Measurements from ENCODE around the gene SULT4A1. TPM values are rescaled to one million over a fixed set of nuclear protein-coding genes. Genes with fewer than 3 reads are reported as not detected.
A peak's percentile ranks its signal among the peaks of the same experiment; 100 is the strongest.

SULT4A1 gene
- total and polyA plus RNA-seq, 2 of the 8 experiments (the other 6 are each of a cell fraction or from before 2014, with no cell fraction given): 9.1 to 11.8 TPM

DNA sequence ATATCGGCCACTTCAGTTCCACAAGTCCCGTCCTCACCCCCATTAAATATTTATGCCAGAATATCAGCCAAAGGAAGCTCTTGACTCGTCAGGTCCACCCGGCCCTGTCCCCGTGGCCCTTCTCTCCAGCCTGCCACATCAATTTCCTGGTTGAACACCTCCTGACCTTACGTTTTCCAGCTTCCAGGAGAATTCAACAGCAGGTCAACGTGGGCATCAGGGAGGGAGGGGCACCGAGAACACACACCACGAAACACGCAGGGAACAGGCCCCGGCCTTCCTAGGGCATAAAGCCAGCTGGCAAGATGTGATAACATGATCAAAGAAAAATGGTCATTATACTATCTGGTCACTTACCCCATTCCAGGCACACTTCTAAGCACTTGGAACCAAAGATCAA lies 15.3 kb downstream of the SULT4A1 start:
- Histone ChIP-seq H3K79me2 (ENCODE audit: control insufficient read depth in 1 of 2, insufficient read depth in 2 of 2, low read length in 2 of 2) (peaks cover 0 to 65% of the 10 kb centered on the region in 2 experiments; a peak in 3 of 4 replicates), H3K23ac (ENCODE audit: insufficient read length) (no peak overlapping the region), H3K23me2 (ENCODE audit: low read depth, low read length) (no peaks in the 10 kb centered on the region), H4K91ac (replicated peaks; ENCODE audit: insufficient read length, low read length) (no peak overlapping the region), H3K27me3 (replicated peaks in 1 of 4; ENCODE audit: control insufficient read depth in 3 of 4, extremely low read depth in 1 of 4, insufficient read depth in 3 of 4, low read length in 3 of 4) (no peaks in the 10 kb centered on the region), H3K14ac (ENCODE audit: insufficient read length) (no peak overlapping the region), H4K5ac (ENCODE audit: insufficient read length, low read depth, low read length) (no peak overlapping the region), H4K20me1 (replicated peaks in 1 of 2; ENCODE audit: control insufficient read depth in 1 of 2, insufficient read depth in 2 of 2, low read length in 2 of 2) (peaks cover 17 to 32% of the 10 kb centered on the region in 2 experiments), H2BK12ac (ENCODE audit: low read depth, low read length) (no peak overlapping the region), H2AFZ (ENCODE audit: low read length) (no peak overlapping the region), H3K4me1 (replicated peaks in 1 of 4; ENCODE audit: control insufficient read depth in 3 of 4, insufficient read depth in 4 of 4, low read length in 3 of 4) (peaks cover 0 to 16% (median 2%) of the 10 kb centered on the region in 4 experiments; a peak in 4 of 7 replicates), H2BK120ac (replicated peaks; ENCODE audit: low read depth, low read length) (no peak overlapping the region), H2BK20ac (ENCODE audit: low read length) (no peak overlapping the region), H3K9me3 (ENCODE audit: insufficient read depth in 2 of 2, low read depth in 1 of 2, low read length in 1 of 2) (no peaks in the 10 kb centered on the region), H3K4me2 (ENCODE audit: insufficient read depth in 1 of 2, low read depth in 2 of 2, low read length in 2 of 2) (no peak overlapping the region), H2BK5ac (ENCODE audit: low read depth, low read length) (peak overlapping the region; percentile 2; the same call in 1 of the 2 replicates), H3K36me3 (ENCODE audit: control insufficient read depth in 2 of 4, insufficient read depth in 4 of 4, low read length in 3 of 4) (no peaks in the 10 kb centered on the region), H2AK5ac (ENCODE audit: low read depth, low read length) (no peak overlapping the region; the same call in 1 of the 2 replicates), H4K8ac (ENCODE audit: extremely low read depth, insufficient read depth, low read length) (no peak overlapping the region), H3K27ac (ENCODE audit: low read depth, low read length) (no peak overlapping the region), H3K79me1 (ENCODE audit: low read depth, low read length) (peaks cover 43% of the 10 kb centered on the region), H2BK15ac (ENCODE audit: low read length) (no peak overlapping the region), H3K18ac (ENCODE audit: extremely low read depth, low read length) (no peak overlapping the region), H3K9ac (replicated peaks in 1 of 4; ENCODE audit: extremely low read depth in 1 of 4, low read depth in 3 of 4, low read length in 3 of 4) (no peak overlapping the region), H3K4me3 (ENCODE audit: extremely low read depth in 1 of 4, insufficient read depth in 2 of 4, low read depth in 3 of 4, low read length in 4 of 4) (no peak overlapping the region), H3K4ac (replicated peaks; ENCODE audit: insufficient read length, low read depth, low read length) (no peak overlapping the region), H3K56ac (replicated peaks; ENCODE audit: insufficient read length, low read depth, low read length) (no peak overlapping the region)
- ChIA-PET POLR2A (ENCODE audit: partially characterized antibody) (interaction anchor here (0.9 to 3.4 kb wide), 4 partner anchors 13 to 24 kb away, joined by 3 to 12 read pairs (median 3); no protein-coding TSS in a partner anchor), CTCF (ENCODE audit: partially characterized antibody) (interaction anchor here (0.5 to 1.5 kb wide), 7 partner anchors 9 to 105 kb away, joined by 3 to 6 read pairs (median 4); no protein-coding TSS in a partner anchor)
- no peak for TF ChIP-seq TEAD4 (IDR thresholded peaks at IDR 0.05; ENCODE audit: low read depth, low read length)
- WGBS, 2 experiments (ENCODE audit: extremely low coverage in 1 of 2, insufficient coverage in 1 of 2, insufficient read length in 1 of 2, insufficient replicate concordance in 2 of 2, low coverage in 1 of 2, low lambda C conversion rate in 2 of 2, missing lambda C conversion rate in 1 of 2): 90% methylated on average over 11 of the region's 11 CpGs; no CpG with 5 or more reads in 1 of the 2 experiments
- DNase-seq (ENCODE audit: low read depth in 1 of 2, low spot score in 2 of 2) (no peak), FAIRE-seq (no peak)
